Ramos (cell line): ENCODE results near the gene SULT4A1.

Experiments
- in situ Hi-C: fragments of 300-500 bp; cut with MboI; formaldehyde crosslinking; loops from one replicate; pipeline ENCODE4 v1.14.3; 2022; ENCODE audit warnings: low sequenced_read_pairs; ENCODE audit not compliant: unreplicated experiment

SULT4A1 gene

DNA sequence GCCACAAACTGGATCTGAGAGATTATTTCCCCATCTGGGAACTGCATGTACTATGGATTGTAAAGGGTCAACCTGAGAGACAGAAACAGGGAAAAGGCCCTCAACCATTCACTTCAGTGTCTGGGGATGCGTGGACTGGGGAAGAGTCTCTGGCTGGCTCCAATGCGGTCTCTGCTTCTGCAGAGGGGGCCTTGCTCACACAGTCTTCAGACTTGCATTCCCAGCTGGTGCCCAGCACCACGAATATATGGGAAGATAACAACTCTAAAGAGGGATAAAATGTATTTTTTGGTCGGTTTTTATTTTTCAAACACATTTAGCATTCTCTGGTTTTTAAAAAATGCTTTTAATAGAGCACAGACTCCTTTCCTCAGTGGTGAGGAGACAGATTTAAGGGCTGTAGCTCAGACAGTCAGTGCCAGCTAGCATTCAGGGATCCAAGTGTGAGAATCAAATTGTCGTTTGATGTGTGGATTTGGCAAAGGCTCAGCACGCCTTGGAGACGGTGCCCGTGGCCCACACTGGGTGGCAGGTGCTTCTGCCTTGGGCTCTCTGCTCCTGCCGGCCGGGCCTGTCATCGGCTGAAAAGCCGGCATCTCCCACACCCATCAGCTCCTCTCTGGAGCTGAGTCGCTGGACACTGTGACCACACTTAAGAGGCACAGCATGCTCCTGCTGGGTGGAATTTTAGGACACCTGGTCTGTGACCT lies 42.2 kb downstream of the SULT4A1 start:
- in situ Hi-C loops: no loop called here

DNA sequence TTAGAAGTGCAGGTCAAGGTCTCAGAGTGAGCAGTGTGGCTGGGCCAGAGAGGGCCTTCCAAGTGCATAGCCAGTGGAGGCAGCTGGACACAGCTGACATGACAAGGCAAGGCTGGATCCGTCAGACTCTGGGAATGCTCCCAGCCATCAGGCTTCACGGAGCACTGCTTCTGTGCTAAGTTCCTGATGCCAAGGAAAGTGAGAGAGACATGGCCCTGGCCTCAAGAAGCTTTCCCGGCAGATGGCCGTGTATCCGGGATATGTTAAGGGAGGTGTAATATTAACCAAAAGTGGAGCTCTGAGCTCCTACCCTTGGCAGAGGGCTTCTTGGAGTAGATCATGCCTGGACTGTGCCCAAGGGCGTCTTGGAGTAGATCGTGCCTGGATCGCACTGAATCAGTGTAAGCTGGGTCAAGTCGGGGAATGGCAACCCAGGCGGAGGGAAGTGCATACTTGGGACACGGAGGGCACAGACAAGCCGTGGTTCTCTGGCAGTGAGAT lies 42.8 kb downstream of the SULT4A1 start:
- in situ Hi-C loops: no loop called here

DNA sequence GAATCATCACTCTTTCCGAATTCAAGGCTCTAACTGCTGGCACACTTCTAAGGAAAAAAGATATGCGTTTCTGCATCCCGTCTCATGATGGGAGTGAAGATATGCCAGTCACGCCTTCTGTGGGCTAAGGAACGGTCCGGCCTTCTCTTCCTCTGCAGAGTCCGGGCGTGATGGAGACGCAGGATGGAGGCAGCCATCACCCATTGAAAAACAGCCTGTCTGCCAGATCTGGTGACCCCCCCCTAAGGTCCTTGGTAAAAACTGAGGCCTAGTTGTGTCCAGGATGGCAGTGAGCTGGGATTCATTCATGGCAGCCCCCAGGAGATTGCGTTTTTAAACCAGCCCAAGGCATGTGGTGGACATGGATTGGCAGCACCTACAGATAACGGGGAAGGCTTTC lies 43.3 kb downstream of the SULT4A1 start:
- in situ Hi-C loops: no loop called here

DNA sequence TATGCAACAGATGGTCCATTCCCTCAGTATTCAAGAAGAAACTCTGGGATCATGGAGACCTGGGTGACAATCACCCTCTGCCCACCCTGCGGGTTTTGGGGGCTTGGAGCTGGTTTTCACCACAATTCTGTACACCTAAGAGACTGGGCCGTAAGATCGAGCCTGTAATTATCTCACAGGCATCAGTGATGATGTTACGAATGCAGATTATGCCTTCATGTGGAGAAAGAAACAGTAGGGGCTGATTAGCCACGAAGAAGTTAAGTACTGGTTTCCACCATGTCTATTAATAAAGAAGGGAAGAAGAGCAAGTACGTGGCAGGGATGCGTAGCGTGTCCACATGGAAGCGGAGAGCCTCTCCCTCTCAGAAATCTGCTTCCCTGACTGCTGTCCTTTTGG lies 44.9 kb downstream of the SULT4A1 start:
- in situ Hi-C loops: no loop called here

DNA sequence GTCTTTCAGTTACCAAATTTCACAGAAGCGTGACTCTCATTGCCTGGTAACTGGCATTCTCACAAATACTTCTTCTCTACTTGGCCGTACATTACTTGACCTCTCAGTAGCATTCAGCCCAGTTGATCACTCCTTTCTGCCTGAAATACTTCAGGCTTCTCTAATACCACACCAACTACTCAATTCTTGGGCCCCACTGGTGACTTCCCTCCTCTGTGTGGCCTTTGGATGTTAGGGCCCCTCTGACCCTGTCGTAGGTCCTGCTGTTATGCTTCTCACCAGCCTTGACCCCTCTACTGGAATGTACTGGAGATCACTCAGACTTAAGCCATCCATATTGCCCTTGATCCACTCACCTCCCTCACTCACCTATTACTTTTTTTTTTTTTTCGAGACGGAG lies 48.0 kb downstream of the SULT4A1 start:
- in situ Hi-C loops: no loop called here

DNA sequence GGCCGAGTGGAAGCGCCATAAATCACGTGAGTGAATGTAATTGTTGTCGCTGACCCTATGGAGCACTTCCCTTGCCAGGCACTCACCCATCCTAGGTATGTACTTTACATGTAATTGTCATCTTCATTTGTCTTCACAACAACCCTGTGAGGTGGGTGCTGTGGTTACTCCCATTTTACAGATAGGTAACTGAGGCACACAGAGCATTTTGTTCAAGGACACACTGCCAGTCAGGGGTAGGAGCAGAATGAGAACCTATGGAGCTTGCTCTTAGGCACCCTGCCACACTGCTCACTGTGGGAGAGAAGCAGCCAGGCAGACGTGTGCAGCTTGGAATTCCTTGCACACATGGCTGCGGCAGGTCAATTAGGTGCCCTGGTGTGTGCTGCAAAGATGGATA lies 49.4 kb downstream of the SULT4A1 start:
- in situ Hi-C loops: no loop called here

DNA sequence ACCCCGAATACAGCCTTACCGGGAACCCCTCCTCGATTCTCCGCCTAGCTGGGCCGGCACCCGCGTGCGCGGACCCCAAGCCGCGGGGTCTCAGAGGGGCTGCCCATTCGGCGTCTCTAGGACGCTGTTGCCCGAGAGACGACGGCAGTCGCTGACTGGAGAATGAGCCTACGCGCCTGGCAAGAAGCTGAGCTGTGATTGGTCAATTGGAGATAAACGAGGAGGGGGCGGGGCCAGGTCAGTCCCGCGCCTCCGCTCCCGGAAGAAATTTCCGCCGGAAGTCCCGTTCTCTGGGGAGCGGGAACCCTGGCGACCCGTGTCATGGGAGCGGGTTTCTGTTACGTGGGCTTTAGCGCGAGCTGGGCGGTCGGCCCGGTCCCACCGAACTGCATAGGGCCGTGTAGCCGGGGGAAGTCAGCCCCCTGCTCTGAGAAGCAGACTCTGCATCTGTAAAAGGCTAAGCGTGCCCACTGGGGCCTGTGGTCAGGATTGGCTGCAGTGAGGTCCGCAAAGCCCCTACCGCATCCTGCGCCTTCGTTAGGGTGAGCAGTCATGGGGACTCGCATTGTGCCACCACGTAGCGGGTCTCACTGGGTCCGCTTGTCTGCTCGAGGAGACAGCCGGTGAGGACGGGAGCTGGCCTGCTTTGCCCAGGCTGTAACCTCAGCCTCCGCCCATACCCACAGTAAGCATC lies 50.0 kb downstream of the SULT4A1 start, which contains the start of gene EFCAB6:
EFCAB6 (minus strand) TSS at position 157 of the 694 bp plus-strand sequence. CDS start 29,987 bp downstream, outside the sequence.
- in situ Hi-C loops: no loop called here

DNA sequence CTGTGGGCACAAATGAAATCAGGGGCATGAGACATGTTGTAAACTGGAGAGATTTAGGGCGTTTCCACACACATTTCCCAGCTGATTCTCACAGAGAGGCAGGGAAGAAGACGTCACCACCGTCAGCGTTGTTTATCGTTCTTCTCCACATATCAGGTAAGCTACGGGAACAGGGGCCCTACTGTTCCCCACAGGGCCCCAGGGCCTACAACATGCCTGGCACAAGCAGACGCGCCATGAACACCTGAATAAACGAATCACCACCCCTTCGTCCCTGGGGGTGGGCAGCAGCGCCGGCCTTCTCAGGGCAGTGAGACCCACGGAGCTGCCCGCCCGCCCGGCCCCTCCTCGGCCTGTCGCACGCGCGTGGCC lies 50.5 kb downstream of the SULT4A1 start:
- in situ Hi-C loops: no loop called here

DNA sequence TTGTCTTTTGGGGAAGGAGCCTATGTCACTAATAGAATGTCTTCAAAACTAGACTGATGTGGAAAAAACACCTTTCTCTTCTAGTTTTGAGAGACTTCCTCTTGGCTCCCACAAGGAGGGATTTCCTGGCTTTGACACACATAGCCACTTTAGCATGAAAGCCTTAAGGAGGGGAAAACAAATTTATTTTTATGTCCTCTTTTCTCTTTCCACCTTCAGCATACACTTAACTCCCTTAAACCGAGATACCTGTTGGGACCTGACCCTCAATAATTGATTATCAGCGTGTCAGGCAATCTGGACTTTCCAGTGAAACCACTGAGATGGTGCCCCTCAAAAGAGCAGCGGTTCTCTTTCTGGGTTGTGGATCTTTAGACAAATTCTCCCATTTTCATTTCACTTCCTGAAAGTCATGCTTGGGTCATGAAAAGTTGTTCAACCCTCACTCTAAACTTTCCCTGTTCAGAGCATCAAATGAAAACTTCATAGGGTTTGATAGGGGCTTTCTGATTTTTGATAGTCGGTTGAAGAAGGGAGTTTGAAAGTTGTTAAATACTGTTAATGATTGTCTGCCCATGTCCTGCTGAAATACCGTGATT lies 59.3 kb downstream of the SULT4A1 start:
- in situ Hi-C loops: no loop called here

DNA sequence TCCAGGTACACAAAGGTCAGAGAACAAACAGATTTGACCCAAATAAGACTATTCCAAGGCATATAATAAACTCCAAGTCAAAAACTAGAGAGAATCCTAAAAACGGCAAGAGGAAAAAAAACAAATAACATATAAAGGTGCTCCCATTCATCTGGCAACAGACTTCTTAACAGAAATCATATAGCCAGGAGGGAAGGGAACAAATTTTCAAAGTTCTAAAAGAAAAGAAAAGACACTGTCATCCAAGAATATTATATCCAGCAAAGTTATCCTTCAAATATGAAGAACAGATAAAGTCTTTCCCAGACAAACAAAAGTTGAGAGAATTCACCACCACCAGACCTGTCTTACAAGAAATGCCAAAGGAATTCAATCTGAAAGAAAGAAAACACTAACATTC lies 61.3 kb downstream of the SULT4A1 start:
- in situ Hi-C loops: no loop called here

DNA sequence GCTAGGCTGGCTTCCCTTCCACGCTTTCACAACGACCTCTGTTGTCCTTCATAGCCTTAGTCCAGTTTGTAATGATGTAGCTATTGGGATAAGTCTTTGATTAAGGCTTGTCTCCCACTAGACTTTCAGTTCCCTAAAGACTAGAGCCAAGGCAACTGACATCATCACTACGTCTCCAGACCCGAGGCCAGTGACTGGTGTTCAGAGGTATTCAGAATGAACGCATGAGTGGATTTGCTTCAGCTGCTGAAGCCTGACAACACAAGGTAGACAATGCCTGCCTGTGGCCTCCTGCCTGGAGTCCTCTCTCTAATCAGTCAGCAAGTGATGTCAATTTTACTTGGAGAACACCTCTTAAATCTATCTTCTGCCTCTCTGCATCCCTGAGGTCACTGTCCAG lies 63.8 kb downstream of the SULT4A1 start:
- in situ Hi-C loops: no loop called here

DNA sequence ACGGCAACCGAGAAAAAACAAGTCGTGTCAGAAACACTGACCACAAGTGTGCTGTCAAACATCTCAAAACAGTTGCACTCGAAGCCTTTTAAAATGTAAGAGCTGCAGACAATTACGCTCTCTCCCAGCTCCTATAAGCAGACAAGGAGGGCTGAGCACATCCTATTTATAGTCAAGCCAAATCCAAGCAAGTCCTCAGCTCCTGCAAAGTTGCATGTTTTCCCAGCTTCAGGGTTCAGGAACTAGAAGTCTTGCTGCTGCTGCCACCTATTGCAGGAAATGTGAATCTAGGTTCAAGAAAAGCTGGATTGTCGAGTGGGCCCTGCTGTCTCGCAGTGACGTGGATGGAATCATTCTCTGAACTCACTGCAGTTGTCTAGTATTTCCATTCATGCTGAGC lies 65.7 kb downstream of the SULT4A1 start:
- in situ Hi-C loops: no loop called here

DNA sequence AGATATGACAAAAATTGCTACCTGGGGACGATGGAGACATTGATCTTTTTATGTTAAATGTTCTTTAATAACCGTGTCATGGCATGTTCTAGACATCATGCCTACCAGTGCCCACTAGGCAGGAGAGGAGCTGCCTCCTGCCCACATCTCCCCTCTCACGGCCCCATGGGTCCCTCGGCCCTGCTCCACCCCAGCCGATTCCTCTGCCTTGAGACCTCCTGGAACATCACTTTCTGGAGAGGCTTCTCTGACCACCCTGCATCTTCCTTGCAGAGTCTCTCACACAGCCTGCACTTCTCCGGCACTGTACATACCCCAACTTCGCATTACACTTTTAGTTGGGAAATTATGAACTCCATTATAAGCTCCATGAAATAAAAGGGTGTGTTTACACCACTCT lies 67.0 kb downstream of the SULT4A1 start:
- in situ Hi-C loops: no loop called here

DNA sequence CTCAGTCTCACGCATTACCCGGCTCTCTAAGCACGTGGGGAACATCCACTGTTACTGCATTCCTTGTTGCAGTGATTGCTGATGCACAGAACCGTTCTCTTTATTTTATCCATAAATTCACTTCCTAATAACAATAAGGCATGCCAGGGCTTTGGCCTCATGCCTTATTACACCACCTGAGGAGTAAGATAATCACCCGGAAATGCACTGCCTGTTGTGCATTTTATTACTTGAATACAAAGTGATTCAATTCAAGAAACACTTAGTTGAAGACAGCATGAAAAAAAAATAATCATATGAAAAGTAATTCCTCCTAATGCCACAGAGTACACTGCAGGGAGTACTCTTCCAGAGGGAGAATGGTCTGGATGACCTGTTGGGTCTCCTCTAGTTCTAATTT lies 69.4 kb downstream of the SULT4A1 start:
- in situ Hi-C loops: no loop called here

DNA sequence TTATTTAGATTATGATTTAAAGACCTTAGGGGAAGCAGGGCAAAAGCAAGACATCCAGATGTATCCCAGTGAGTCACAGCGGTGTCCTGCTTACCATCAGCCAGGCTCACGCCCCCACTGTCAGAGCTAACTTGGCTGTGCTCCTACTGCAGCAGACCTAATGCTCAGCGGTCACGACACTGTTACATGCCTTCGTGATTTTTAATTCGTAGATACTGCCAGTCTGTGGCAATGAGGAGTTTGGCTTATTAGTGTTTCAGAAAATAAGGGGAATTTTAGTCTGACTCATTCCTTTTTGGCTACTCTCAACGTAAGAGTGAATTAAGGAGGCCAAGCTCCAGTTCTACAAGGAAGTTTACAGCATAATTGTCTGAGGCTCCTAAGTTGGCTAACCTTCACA lies 72.9 kb downstream of the SULT4A1 start:
- in situ Hi-C loops: no loop called here

DNA sequence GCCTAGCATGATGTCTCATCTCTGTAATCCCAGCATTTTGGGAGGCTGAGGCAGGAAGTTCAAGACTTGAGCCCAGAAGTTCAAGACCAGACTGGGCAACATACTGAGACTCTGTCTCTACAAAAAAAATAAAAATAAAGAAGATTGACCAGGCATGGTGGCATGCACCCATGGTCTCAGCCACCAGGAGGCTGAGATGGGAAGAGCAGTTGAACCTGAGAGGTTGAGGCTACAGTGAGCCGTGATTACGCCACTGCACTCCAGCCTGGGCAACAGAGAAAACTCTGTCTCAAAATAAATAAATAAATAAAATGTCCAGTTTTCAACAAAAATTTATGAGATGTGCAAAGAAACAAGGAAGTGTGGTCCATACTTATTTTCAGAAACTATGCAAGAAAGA lies 78.5 kb downstream of the SULT4A1 start:
- in situ Hi-C loops: no loop called here

DNA sequence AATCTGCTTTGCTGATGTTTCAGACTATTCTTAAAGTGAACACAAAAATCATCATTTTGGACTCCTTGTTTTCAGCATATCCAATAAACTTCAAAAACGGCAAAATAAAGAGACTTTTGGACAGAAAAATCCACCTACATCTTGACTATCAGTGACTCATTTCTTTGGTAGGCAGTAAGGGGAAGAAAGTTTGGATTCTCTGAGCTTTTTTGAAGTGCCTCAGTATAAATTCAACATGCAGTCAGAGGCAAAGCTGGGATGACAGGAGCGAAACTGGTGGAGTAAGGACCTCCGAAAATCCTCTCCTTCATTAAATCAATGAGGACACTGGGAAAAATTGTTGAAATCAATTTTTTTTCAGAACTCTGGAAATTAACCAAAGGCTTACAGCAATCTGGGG lies 79.9 kb downstream of the SULT4A1 start:
- in situ Hi-C loops: no loop called here

DNA sequence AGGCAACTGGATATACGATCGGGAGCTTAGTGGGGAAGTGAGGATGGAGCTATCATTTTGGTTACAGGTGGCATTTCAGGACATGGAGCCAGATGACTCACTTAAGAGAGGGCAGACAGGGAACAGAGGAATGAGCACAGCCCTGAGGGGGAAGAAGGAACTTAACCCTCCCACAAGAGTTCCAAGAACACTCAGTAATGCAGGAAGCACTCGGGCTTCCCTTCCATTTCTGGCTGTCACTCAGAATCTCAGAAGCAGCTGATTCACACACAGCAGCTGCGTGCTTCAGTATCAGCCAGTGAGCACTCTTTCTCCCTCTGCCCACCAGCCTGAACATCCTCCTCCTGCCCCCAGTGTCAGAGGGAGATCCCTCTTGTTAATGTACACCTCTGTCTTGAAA lies 85.0 kb downstream of the SULT4A1 start:
- in situ Hi-C loops: no loop called here

DNA sequence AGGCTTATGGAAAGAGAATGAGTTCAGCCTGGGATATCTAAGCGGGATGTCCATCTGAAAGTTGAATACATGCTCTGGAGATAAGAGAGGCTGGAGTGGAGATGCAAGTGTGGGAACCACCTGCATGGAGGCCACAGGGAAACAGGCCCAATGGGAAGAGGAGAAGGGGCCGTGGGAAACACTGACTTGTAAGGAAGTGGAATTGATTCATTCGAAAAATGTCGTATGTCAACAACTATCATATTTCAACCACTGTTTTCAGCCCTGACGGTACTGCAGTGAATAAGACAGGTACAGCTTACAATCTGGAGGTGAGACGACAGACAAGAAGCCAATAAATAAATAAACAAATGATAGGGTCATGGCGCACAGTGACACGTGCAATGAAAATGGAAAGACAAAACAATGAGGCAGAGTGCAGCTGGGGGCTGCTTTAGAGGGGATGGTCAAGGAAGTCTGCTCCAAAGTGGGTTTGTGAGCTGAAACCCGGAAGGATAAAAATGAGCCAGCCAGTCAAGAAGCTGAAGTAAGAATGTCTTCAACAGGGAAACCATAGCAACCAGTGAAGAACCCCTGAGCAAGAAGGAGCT lies 86.1 kb downstream of the SULT4A1 start:
- in situ Hi-C loops: no loop called here
